Ramos (cell line): ENCODE results near the gene BCORL1.

ENCODE experiments used
- in situ Hi-C: fragments of 300-500 bp; cut with MboI; formaldehyde crosslinking; loops from one replicate; pipeline ENCODE4 v1.14.3; 2022; ENCODE audit warnings: low sequenced_read_pairs; ENCODE audit not compliant: unreplicated experiment

The BCORL1 gene

DNA sequence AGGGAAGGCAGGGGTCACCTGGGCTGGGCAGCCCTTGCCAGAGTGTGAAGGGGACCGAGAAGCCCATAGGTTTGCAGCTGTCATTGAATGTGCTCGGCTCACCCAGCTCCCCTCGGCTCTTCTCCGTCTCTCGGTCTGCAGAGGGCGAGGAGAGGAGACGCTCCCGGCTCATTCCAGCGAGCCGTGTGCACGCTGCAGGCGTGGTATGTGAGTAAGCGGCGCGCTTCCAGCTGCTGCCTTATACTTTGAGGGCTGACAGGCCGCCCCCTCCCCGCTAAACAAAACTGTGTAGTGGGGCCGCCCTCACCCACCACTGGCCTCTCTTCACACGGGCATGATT, 23.0 kb upstream of the BCORL1 start:
- in situ Hi-C loops = no loop called here

DNA sequence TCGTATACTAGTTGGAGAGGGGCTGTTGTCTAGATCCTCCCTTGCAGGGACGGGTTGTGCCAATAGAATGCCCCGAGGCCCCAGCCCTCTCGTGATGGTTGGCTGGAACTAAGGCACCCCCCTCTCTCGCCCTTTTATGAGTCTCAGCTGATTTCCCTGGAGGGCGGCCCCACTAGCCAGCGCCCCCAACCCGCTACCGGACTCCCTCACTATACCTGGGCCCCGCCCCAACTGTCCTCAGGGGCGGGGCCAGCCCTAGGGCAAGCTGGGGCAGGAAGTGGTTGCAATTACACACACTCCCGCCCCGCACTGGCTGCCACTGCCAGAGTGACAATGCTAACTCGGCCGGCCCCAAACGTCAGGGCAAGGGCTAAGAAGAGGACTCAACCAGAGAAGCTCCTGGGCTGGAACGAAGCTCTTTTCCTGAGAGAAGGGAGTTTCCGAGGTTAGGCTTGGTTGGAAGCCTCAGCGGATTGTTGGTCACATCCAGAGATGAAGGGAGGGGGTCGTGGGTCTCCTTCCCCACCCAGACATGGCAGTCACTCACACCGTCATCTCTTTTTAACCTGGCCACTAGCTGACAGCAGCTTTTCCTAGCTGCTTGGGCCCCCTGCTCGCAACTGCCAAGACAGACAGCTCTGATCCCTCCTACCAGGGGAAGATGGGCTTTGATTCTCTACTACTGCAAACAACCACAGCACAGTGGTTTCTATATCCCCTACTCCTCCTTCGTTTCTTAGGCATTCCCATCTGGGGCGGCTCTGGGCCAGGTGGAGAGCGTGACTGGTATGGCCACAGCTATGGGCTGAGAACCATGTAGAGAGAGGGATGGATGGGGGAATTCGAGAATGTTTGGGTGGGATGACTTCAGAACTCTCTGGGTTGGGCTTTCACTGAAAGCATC, 21.0 kb upstream of the BCORL1 start:
- in situ Hi-C loops = no loop called here

DNA sequence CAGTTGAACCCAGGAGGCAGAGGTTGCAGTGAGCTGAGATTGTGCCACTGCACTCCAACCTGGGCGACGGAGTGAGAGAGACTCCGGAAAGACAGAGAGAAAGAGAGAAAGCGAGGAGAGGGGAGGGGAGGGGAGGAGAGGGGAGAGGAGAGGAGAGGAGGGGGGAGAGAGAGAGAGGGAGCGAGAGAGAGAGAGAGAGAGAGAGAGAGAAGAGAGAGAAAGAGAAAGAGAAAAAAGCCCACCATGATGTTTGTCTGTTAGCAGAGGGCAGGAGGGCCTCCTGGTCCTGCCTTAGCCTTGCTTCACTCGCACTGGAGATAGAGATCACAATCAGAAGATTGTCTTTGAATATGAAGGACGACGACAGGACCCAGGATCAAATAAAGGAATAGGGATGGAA, 18.7 kb upstream of the BCORL1 start:
- in situ Hi-C loops = no loop called here

DNA sequence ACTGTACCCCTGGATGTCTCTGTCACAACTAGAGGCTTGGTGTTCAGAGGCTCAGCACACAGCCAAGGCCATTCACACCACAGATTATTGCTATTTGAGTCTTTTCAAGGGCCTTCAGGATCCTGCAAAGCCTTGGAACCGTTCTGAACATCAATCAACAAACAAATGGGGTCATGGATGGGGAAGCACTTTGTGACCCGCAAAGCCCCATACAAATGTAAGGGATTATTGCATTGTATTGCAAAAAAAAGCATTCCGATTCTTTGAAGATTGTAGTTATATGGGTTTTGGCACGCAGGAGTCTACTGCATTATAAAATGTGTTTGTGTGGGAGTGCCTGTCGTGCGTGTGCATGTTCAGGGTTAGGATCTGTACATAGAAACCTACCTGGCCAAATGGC, 17.3 kb upstream of the BCORL1 start:
- in situ Hi-C loops = no loop called here

DNA sequence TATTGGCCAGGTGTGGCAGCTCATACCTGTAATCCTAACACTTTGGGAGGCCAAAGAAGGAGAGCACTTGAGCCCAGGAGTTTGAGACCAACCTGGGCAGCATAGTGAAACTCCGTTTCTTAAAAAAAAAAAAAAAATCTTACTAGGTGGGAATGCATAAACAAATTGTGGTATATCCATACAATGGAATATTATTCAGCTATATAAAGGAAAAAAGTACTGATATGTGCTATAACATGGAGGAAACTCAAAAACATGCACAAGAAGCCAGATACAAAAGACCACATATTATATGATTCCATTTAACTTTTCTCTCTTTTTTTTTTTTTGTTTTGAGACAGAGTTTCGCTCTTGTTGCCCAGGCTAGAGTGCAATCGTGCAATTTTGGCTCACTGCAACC, 13.5 kb upstream of the BCORL1 start:
- in situ Hi-C loops = no loop called here

DNA sequence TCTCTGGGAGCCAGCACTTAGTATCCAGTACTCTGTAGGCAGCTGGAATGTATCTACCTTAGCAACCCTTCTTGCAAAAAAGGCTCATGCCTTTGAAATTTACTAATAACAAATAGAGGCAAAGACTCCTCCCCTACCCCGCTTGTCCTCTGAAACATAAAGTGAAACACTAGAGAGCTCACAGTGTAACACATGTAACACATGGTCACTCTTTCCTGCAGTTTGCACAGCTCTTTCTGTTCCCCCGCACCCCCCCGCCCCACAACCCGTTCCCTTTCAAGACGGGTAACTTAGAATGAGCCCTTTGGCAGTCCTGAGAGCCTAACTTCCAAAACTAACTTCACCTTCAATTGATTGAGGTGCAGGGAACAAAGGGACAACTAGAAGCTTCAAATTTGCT, 6.0 kb upstream of the BCORL1 start:
- in situ Hi-C loops = no loop called here

DNA sequence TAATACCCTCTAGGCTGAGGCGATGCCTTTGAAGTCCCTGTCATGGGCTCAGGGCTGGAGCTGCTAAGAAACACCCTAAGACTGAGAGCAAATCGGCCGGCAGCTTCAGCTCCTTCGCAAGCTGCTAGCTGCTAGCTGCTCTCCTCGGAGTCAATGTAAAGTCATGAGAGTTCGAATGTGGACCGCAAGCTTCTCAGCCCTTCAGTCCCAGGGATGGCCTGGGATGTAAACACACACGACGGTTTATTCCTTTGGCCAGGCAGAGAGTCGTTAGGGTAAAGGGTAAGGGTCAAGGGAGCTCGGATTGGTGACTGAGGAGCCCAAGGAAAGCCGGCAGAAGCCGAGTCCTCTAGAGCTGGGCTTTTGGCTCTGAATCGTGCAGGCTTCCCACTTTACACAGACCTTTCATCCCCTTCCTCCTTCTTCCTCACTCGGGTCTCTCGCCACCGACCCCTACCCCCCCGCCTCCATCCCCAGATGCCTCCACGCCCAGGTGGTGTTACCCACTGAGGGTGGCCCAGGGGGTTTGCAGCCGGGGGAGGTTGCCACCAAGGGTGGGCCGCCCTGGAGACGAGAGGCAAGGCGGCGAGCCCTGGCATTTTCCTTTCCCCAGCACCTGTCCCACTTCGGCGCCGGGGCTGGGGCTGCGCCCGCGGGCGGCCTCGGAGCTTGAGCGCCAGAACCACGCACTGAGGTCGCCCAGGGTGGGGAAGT, 3.1 kb upstream of the BCORL1 start:
- in situ Hi-C loops = no loop called here

- in situ Hi-C loops = no loop called here
Observed at GRCh38 chrX:129980001-129980401, 2.4 kb upstream of the BCORL1 start.

- in situ Hi-C loops = no loop called here
Observed at GRCh38 chrX:129980540-129981199, 1.8 kb upstream of the BCORL1 start.

GRCh38 chrX:129981200-129981553, 1.3 kb upstream of the BCORL1 start:
- in situ Hi-C loops = no loop called here

DNA sequence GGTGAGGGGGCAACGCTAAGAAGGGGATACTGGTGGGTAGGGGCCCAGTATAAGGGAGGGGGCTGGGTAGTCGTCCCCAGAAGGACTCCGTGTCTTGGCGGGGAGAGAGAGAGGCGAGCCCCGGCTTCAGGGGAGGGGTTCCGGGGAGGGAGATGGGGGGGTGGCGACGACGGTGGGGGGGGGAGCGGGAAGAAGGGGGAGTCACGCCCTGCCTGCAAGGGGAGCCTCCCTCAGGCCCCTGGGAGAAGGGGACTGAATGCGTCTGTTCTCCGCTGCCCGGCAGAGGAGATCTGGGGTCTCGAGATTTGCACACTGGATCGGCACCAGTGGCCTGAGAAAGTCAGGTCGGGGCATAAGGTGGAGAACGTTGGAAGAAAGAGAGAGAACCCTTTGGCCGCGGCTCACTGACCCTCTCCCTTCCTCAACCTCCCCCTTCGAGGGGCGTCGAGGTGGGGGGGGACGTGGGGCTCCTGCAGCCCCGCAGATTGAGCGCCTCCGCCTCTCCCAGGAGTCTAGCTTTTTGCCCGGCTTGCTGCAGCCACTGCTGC, 609 bp upstream of the BCORL1 start:
- in situ Hi-C loops = no loop called here

DNA sequence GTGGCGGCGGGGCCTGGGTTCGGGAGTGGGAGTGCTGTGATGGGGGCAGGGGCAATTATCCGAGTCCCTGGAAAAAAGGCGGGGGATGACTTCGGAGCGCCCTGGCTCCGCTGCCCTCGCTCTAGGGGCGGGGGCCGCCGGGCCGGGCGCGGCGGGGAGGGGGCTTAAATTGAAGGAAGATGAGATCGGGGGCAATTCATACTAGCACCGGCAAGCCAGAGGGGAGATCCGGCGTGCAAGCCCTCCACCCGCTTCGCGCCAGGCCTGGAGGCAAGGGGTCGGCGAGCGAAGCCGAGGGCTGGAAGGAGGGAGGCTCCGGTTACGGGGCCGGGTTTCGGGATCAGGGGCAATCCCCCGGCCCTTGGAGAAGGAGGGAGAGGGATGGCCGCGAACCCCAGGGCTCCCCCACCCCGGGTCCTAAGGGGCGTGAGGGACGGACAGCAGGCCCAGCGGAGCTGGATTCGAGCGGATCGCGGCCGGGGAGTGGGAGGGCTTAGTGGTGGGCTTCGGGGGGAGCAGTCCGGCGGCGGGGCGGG, 1.2 kb downstream of the BCORL1 start:
- in situ Hi-C loops = no loop called here

DNA sequence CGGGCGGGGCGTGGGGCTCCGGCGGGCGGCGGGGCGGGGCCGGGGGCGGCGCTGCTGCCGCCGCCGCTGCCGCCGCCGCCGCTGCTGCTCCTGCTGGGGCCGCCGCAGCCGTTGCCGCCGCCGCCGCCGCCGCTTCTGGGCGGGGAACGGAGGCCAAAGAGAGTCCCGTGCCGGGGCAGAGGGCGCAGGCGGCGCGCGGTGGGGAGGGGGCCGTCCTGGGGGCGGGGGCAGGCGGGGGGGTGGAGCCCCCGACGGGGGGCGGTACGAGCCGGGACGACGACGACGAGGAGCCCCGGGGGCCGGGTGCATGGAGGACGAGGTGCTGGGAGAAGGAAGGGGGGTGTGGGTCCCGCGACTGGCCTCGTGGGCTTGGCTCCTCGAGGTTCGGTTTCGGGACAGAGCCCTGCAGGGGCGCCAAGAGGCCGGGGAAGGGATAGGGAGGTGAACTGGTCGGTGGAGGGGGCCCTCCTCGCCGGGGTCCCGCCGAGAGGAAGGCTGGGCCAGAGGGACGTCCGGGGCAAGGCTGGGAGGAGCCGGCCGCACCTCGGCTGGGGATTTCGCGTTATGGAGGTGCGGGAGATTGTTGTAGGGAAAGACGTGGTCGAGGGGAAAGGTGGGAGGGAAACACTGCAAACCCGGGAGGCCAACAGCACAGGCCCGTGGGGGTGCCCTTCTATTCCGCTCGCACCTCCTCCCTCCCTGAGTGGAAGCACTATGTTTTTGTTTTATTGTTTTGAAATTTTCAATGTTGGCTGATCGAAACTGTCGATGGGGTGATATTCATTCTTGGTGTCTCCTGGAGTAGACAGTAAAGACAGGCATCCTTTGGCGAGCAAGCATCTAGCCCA, 1.9 kb downstream of the BCORL1 start:
- in situ Hi-C loops = no loop called here

GRCh38 chrX:129987871-129988270, 5.4 kb downstream of the BCORL1 start:
- in situ Hi-C loops = no loop called here

- in situ Hi-C loops = no loop called here
Observed at GRCh38 chrX:129992181-129992580, 9.7 kb downstream of the BCORL1 start.

- in situ Hi-C loops = no loop called here
Observed at GRCh38 chrX:129996120-129996519, 13.7 kb downstream of the BCORL1 start.

DNA sequence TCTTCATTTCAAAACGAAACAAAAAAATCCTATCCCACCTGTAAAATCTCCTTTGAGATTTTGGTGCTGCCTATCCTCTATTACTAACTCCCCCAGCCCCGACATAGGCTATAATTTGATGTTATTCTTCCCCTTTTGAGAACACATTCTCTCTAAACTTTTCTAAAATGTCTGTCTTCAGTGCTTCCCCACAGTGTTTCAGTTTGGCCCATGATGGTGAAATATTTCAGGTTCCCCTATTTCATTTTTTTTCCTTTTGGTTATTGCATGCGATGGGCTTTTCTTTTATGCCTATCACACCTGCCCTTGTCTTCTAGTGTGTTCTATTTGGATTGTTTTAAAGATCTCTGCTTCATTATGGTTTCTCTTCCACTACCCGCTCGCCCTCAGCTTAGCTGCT, 14.7 kb downstream of the BCORL1 start:
- in situ Hi-C loops = no loop called here

- in situ Hi-C loops = no loop called here
Observed at GRCh38 chrX:129998021-129998420, 15.6 kb downstream of the BCORL1 start.

GRCh38 chrX:130001893-130002292, 19.5 kb downstream of the BCORL1 start:
- in situ Hi-C loops = no loop called here

DNA sequence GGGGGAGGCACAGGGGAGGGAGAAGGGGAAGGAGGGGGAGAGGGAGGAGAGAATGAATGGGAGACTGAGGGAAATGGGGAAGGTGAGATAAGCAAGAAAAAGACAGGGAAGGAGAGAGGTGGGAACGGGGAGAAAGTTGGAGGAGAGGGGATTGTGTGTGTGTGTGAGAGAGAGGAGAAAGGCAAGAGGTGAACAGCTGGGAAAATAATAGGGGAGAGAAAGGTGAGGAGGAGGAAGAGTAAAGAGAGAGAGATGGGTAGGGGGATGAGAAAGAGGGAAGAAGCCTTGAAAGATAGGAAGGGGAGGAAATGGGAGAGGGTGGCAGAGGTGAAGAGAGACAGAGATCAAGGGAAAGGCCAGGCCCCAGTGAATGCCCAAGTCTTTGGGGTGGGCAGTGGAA, 20.1 kb downstream of the BCORL1 start:
- in situ Hi-C loops = no loop called here
